AG10803 (cell line): Measurements from ENCODE around the gene EBF4.

Experiments
- DNase-seq: peaks from one replicate; pipeline ENCODE4 v3.0.0; 2010; ENCODE audit warnings: low read depth
- H3K4me3 ChIP-seq: 2 replicates; pipeline ENCODE4 v1.5.1; 2011; ENCODE audit warnings: mild to moderate bottlenecking, low read length, control low read depth
- CTCF ChIP-seq: conservative IDR thresholded peaks from 2 replicates; pipeline ENCODE4 v1.5.1; 2011; ENCODE audit warnings: mild to moderate bottlenecking, low read length, control low read depth, inconsistent platforms

The EBF4 gene

GRCh38 chr20:2771631-2772080 lies 79.1 kb downstream of the EBF4 start:
- H3K4me3 ChIP-seq = no peak overlapping the region
- DNase-seq = no peak

GRCh38 chr20:2773812-2774211 lies 81.2 kb downstream of the EBF4 start:
- TF ChIP-seq CTCF = no peak
- DNase-seq = no peak
- no peak overlapping the region for H3K4me3 ChIP-seq

More at GRCh38 chr20:2771631-2772080, 79.1 kb downstream of the EBF4 start:
- no peak for TF ChIP-seq CTCF

- DNase-seq = no peak
- no peak for TF ChIP-seq CTCF
- H3K4me3 ChIP-seq = no peak overlapping the region
Measured at GRCh38 chr20:2775139-2775538, 82.6 kb downstream of the EBF4 start.

- no peak overlapping the region for H3K4me3 ChIP-seq
- TF ChIP-seq CTCF = no peak
- no peak for DNase-seq
Measured at GRCh38 chr20:2778602-2779321, 86.2 kb downstream of the EBF4 start.

GRCh38 chr20:2780948-2781347 lies 88.4 kb downstream of the EBF4 start:
- DNase-seq = no peak
- H3K4me3 ChIP-seq = no peak overlapping the region
- no peak for TF ChIP-seq CTCF

- H3K4me3 ChIP-seq = no peak overlapping the region
- DNase-seq = no peak
- TF ChIP-seq CTCF = no peak
Measured at GRCh38 chr20:2783908-2784566, 91.5 kb downstream of the EBF4 start.

GRCh38 chr20:2793471-2793870 lies 100.9 kb downstream of the EBF4 start:
- DNase-seq = no peak
- no peak for TF ChIP-seq CTCF
- H3K4me3 ChIP-seq = no peak overlapping the region
